Lung (tissue), 12 donors: ENCODE results near the gene RGS7. TPM values are rescaled to one million over a fixed set of nuclear protein-coding genes. Genes with fewer than 3 reads are reported as not detected.

Source experiments
- ATAC-seq: fragments of 200-7000 bp; cut with Tn5 transposase; one replicate; pipeline ENCODE4 v1.9.1; 2020; ENCODE audit warnings: moderate number of reproducible peaks; ENCODE audit not compliant: insufficient read depth, low FRiP score
- DNase-seq, 3 donors: peaks; one replicate each; pipeline ENCODE4 v3.0.0-alpha.2; 2013 to 2017
- H3K27ac ChIP-seq, 2 donors: one replicate each; pipeline ENCODE4 v1.5.1; 2013; ENCODE audit warnings: mild to moderate bottlenecking in 2 of 2, moderate library complexity in 2 of 2, control low read depth in 1 of 2, inconsistent platforms in 1 of 2, low read depth in 1 of 2, low read length in 1 of 2
- H3K27me3 ChIP-seq, 3 donors: one replicate each; pipeline ENCODE4 v1.5.1; 2013; ENCODE audit warnings: low read length in 2 of 3; ENCODE audit not compliant: control insufficient read depth in 3 of 3, insufficient read depth in 3 of 3
- H3K36me3 ChIP-seq, 4 donors: one replicate each; pipeline ENCODE4 v1.5.1; 2013; ENCODE audit warnings: low read length in 4 of 4, mild to moderate bottlenecking in 1 of 4, moderate library complexity in 1 of 4; ENCODE audit not compliant: control insufficient read depth in 4 of 4, insufficient read depth in 4 of 4
- H3K4me1 ChIP-seq, 5 donors: one replicate each; pipeline ENCODE4 v1.5.1; 2013; ENCODE audit warnings: low read length in 5 of 5, mild to moderate bottlenecking in 2 of 5, moderate library complexity in 1 of 5; ENCODE audit not compliant: control insufficient read depth in 5 of 5, insufficient read depth in 5 of 5
- H3K4me3 ChIP-seq: one replicate; pipeline ENCODE4 v1.5.1; 2013; ENCODE audit warnings: mild to moderate bottlenecking, control low read depth, moderate library complexity
- H3K9ac ChIP-seq, 2 donors: one replicate each; pipeline ENCODE4 v1.5.1; 2013; ENCODE audit warnings: low read length in 2 of 2, control low read depth in 1 of 2; ENCODE audit not compliant: insufficient read depth in 1 of 2
- H3K9me3 ChIP-seq, 4 donors: one replicate each; pipeline ENCODE4 v1.5.1; 2013; ENCODE audit warnings: low read length in 3 of 4, mild to moderate bottlenecking in 1 of 4, moderate library complexity in 1 of 4; ENCODE audit not compliant: control insufficient read depth in 4 of 4, insufficient read depth in 3 of 4
- CTCF ChIP-seq: IDR thresholded peaks from 2 replicates; pipeline ENCODE4 v1.5.1; 2012; ENCODE audit warnings: mild to moderate bottlenecking; ENCODE audit errors: control extremely low read depth, extremely low read depth
- WGBS, 2 donors: extraction: QIAGEN DNeasy Blood & Tissue Kit; methylation state at CpG; one replicate each; pipeline ENCODE4 v1.1.7; 2013; 5-methylcytosine and 5-hydroxymethylcytosine counted together
- polyA plus RNA-seq, 2 donors: library from polyadenylated mRNA; stranded (reverse); fragments of 200-250 nt; gene quantifications; one replicate each; pipeline ENCODE4 v1.2.1, GENCODE V29; 2013
- total RNA-seq, 2 donors: library from RNA; depleted of rRNA in 1 of 2; stranded (reverse); fragments of >200 nt in 1 of 2; gene quantifications; one replicate each; pipeline ENCODE4 v1.2.1, GENCODE V29; 2014 to 2021
- donor health status: control.
- donor health status: control.
- donor health status: Bipolar disorder and iron deficiency.
- donor health status: healthy.
- donor health status: DM: yes; HTN: yes; CAD: no.

The RGS7 gene
- total and polyA plus RNA-seq, 4 donors = 0.06 to 0.25 (median 0.08) TPM; not detected in 1

GRCh38 chr1:240946926-240947325 is 410.1 kb downstream of the RGS7 start:
- ATAC-seq (no peak), DNase-seq (peak in 2 of 3 donors; percentile 5 to 18)
- Histone ChIP-seq H3K36me3 (no peaks in the 10 kb centered on the region), H3K9ac (no peak overlapping the region), H3K27me3 (no peaks in the 10 kb centered on the region), H3K4me1 (no peaks in the 10 kb centered on the region), H3K9me3 (no peaks in the 10 kb centered on the region), H3K4me3 (no peak overlapping the region), H3K27ac (no peak overlapping the region)
- TF ChIP-seq CTCF = no peak
- WGBS, 2 donors = 78 to 88% methylated on average over 2 of the region's 2 CpGs

- no peaks in the 10 kb centered on the region for H3K27me3 ChIP-seq
- TF ChIP-seq CTCF = no peak
- no peak overlapping the region for H3K4me3 ChIP-seq
- 82 to 88% methylated on average over 4 of the region's 4 CpGs for WGBS, 2 donors
- no peak for DNase-seq
- no peaks in the 10 kb centered on the region for H3K4me1 ChIP-seq
- no peaks in the 10 kb centered on the region for H3K36me3 ChIP-seq
- no peak overlapping the region for H3K27ac ChIP-seq
- H3K9me3 ChIP-seq = no peaks in the 10 kb centered on the region
- no peak for ATAC-seq
- H3K9ac ChIP-seq = no peak overlapping the region
Observed at GRCh38 chr1:240942901-240943300, 414.1 kb downstream of the RGS7 start.

GRCh38 chr1:240941701-240942370 is 415.2 kb downstream of the RGS7 start:
- no peak for ATAC-seq
- TF ChIP-seq CTCF = no peak
- no peak overlapping the region for H3K4me3 ChIP-seq
- H3K9ac ChIP-seq = no peak overlapping the region
- WGBS, 2 donors = 58 to 81% methylated on average over 12 of the region's 12 CpGs
- no peaks in the 10 kb centered on the region for H3K4me1 ChIP-seq
- no peaks in the 10 kb centered on the region for H3K27me3 ChIP-seq
- H3K36me3 ChIP-seq = no peaks in the 10 kb centered on the region
- no peak overlapping the region for H3K27ac ChIP-seq
- H3K9me3 ChIP-seq = peaks cover 0 to 6% (median 3%) of the 10 kb centered on the region in 4 donors
- DNase-seq = peak in 1 of 3 donors; percentile 4
